Brain pericyte (primary cell): ENCODE data around the gene DIS3L.
"Not testable (repeated sequence)": the region's sequence is repeated elsewhere in the genome, so short reads cannot be mapped to it uniquely, and the experiment has no call there.

Experiments
- DNase-seq: peaks from one replicate; pipeline ENCODE4 v3.0.0-alpha.2; 2012; ENCODE audit warnings: low read depth, low spot score

The DIS3L gene

GRCh38 chr15:66276546-66276945, 16.8 kb upstream of the DIS3L start:
- DNase-seq, result no peak

DNA sequence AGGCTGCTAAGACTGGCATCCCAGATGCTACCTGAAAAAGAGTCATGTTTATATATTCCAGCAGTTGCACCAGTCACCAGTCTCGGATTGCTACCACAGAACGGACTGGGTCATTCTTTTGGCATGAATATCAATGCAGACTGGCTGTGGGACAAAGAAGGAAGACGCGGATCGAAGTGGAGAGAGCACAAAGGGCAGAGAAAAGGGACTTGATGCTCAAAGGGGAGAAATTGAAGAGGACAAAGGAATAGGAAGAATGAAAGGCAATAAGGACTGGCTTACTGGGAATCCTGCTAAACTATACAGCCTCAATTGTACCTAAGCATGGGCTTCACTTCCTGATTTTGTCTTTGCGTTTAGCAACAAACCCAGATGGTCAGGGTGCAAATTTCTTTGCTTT, 15.3 kb upstream of the DIS3L start:
- DNase-seq, result no peak

GRCh38 chr15:66278671-66279070, 14.7 kb upstream of the DIS3L start:
- DNase-seq, result no peak

- no peak for DNase-seq
Measured at GRCh38 chr15:66284271-66284670, 9.1 kb upstream of the DIS3L start.

DNA sequence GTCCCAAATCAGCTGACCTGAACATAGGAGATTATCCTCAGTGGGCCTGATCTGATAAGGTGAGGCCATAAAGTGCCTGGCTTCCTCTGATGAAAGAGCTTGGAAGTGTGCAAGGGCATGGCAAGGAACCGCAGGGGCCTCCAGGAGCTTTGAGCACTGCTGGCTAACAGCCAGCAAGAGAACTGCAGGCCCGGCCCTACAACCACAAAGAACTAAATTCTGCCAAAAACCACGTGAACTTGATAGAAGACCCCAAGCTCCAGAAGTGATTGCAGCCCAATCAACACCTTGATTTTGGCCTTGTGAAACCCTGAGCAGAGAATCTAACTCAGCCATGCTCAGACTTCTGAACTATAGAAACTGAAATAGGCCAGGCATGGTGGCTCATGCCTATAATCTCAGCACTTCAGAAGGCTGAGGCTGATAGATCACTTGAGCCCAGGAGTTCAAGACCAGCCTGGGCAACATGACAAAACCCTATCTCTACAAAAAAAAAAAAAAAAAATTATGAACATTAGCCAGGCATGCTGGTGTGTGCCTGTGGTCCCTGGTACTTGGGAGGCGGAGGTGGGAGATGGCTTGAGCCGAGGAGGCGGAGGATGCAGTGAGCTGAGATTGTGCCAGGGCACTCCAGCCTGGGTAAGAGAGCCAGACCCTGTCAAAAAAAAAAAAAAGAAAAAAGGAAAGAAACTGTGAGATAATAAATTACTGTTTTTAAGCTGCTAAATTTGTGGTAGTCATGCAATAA, 7.7 kb upstream of the DIS3L start:
- DNase-seq, result no peak

GRCh38 chr15:66287461-66288057, 5.8 kb upstream of the DIS3L start:
- DNase-seq, result no peak

- DNase-seq, result no peak
Measured at GRCh38 chr15:66288093-66288492, 5.3 kb upstream of the DIS3L start.

- DNase-seq, result no peak
Measured at GRCh38 chr15:66288551-66289185, 4.7 kb upstream of the DIS3L start.

GRCh38 chr15:66290007-66290406, 3.4 kb upstream of the DIS3L start:
- no peak for DNase-seq

- DNase-seq, result no peak
Measured at GRCh38 chr15:66290518-66290917, 2.9 kb upstream of the DIS3L start.

DNA sequence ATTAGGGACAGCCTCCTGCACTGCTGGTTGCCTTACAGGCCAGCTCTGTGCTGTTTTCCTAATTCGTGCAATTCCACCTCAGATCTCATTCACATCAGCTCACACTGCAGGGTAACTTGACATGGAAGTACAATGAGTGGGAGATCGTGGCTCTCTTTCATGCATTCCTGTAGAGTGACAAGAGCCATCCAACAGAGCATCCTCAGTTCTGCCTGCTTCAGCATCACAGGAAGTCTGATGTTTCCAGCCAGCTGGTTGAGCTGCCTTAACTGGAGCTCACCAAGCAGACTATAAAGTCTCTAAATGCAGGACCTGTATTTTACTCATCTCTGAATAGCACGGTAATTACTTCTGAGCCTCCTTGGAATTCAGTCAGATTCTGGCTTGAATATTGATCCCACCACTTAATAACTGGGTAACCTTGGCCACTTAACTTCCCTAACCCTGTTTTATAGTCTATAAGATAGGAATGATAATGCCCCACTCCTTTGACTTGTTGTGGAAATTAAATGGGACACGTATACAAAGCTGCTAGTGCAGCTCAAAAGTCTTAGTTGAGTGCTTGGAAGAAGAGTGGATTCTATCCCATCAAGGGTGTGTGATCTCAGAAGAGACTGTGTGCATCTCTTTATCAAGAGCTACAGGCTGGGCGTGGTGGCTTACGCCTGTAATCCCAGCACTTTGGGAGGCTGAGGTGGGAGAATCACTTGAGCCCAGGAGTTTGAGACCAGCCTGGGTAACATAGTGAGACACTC, 1.4 kb upstream of the DIS3L start:
- no peak for DNase-seq

- DNase-seq, result no peak
Measured at GRCh38 chr15:66292571-66293418, 573 bp upstream of the DIS3L start.

DNA sequence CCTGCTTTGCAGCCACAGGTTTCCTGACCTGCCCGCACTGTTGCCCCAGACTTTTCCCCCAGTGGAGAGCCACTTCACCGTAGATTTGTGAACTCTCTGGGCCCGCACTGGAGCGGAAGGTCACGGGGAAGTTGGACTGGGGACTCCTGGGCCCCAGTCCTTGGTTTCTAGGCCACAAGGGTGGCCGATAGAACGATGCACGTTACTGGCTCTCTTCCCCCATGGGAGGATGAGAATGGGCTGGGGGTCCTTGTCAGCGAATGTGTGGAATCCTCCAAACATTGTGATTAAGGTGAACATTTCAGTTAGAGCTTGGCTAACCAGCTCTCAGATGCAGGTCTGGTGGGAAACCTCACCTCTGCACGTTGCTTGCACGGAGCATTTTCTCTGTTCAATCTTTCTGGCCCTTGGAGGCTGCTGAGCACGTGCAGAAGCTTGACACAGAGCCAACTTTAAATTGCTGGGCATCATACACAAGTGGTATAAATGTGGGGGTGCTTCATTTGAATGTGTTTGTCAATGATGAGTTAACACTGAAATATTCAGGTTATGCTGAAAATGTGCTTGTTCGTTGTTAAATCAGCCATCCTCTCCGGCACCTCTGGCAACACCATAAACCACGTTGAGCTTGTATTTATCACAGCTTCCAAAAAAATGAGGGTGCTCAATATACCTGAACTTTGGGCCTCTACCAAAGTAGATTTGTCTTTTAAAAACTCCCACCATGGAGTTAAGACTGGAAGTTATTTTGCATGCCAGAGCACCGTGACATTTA, 976 bp downstream of the DIS3L start:
- no peak for DNase-seq

DNA sequence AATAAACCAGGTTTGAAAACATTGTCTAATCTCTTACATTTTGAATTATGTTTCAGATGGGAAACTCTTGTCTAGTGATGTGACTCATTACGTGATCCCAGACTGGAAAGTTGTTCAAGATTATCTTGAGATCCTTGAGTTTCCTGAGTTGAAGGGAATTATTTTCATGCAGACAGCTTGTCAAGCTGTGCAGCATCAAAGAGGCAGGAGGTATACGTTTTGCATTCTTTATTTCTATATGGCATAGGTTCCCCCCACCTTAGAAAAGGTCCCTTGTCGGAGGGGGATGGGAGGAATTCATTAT, 1.5 kb downstream of the DIS3L start:
- no peak for DNase-seq

GRCh38 chr15:66296186-66296585, 2.8 kb downstream of the DIS3L start:
- DNase-seq, result no peak

GRCh38 chr15:66298803-66299251, 5.5 kb downstream of the DIS3L start:
- DNase-seq, result no peak

DNA sequence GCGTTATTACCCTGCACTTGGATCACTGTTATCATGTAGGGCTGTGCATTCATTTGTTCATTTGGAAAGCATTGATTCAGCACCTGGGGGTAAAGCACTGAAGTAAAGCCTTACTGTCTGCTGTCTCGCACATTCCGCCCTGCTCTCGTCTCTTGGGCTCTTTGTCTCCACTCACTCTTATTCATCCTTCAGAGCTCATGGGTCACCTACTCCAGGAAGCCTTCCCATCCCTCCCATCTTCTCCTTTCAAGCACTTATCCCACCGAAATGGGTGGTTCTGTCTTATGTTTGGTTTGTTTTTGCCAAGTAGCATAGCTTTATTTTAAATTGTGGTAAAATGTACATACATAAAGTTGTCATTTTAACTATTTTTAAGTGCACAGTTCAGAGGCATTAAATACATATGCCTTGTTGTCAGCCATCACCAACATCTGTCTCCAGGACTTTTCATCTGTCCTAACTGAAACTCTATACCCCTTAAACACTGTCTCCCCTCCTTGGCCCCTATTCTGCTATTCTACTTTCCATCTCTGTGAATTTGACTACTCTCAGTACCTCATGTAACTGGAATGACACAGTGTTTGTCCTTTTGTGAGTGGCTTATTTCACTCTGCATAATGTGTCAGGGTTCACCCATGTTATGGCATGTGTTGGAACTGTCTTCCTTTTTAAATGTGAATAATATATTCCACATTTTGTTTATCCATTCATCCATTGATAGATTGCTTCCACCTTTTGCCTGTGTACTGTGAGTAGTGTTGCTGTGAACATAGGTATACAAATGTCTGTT, 9.3 kb downstream of the DIS3L start:
- DNase-seq, result no peak

DNA sequence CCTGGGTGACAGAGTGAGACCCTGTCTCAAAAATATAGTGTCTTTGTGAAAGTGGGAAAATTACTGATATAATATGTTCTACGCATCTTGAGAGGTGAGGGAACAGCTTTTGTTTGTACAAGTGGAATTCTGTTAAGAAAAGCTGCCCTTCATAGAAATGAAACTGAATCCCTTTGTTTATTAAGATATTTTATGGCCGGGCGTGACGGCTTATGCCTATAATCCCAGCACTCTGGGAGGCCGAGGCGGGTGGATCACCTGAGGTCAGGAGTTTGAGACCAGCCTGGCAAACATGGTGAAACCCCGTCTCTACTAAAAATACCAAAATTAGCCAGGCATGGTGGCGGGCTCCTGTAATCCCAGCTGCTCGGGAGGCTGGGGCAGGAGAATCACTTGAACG, 11.1 kb downstream of the DIS3L start:
- DNase-seq, result not testable (repeated sequence)

- DNase-seq, result no peak
Measured at GRCh38 chr15:66306381-66306780, 13.0 kb downstream of the DIS3L start.

DNA sequence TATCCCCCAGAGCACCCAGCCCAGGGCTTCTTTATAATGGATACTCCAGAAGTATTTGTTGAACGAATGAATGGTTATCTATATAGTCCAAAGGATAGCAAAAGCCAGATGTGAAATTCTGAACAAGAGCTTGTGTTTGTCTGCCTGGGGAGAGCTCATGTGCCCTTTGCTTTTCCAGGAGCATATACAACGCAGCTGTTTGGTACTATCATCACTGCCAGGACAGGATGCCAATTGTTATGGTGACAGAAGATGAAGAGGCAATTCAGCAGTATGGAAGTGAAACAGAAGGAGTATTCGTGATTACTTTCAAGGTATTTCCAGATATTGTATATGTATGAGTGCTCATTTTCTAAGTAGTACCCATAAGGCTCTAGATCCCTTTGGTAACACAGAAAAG, 15.2 kb downstream of the DIS3L start:
- DNase-seq, result no peak
